HepG2 (cell line): ENCODE results near the gene CUEDC2. TPM values are rescaled to one million over a fixed set of nuclear protein-coding genes. Genes with fewer than 3 reads are reported as not detected.
A peak's percentile ranks its signal among the peaks of the same experiment; 100 is the strongest.

Experiments
- ATF2 ChIP-seq: sonication (generic); formaldehyde crosslinking; IDR thresholded peaks from 2 replicates; pipeline ENCODE4 v1.4.0; 2020; ENCODE audit warnings: missing genetic modification reagents
- BHLHE40 ChIP-seq: IDR thresholded peaks from 2 replicates; pipeline ENCODE4 v1.6.1; 2011; ENCODE audit warnings: low read length, improper control_type of control experiment
- BORCS8-MEF2B ChIP-seq: sonication (generic); formaldehyde crosslinking; IDR thresholded peaks from 2 replicates; pipeline ENCODE4 v1.8.0; 2022; ENCODE audit warnings: mild to moderate bottlenecking, missing genetic modification reagents
- BRCA1 ChIP-seq: sonication (generic); formaldehyde crosslinking; IDR thresholded peaks from 2 replicates; pipeline ENCODE4 v1.4.0; 2020; ENCODE audit warnings: missing genetic modification reagents
- ETV6 ChIP-seq: sonication (generic); formaldehyde crosslinking; conservative IDR thresholded peaks from 2 replicates; pipeline ENCODE4 v1.4.0; 2020; ENCODE audit warnings: missing genetic modification reagents
- GABPB1 ChIP-seq: IDR thresholded peaks from 2 replicates; pipeline ENCODE4 v1.6.1; 2016; ENCODE audit warnings: mild to moderate bottlenecking, missing genetic modification reagents, moderate library complexity, missing compliant biosample characterization
- GMEB1 ChIP-seq: sonication (generic); formaldehyde crosslinking; IDR thresholded peaks from 2 replicates; pipeline ENCODE4 v1.5.1; 2020; ENCODE audit warnings: missing genetic modification reagents, mild to moderate bottlenecking, borderline replicate concordance
- HIVEP1 ChIP-seq: sonication (generic); formaldehyde crosslinking; IDR thresholded peaks from 2 replicates; pipeline ENCODE4 v1.4.0; 2020; ENCODE audit warnings: mild to moderate bottlenecking, missing genetic modification reagents
- KAT7 ChIP-seq: IDR thresholded peaks from 2 replicates; pipeline ENCODE4 v1.6.1; 2018; ENCODE audit warnings: borderline replicate concordance, missing compliant biosample characterization
- KDM4B ChIP-seq: sonication (generic); formaldehyde crosslinking; IDR thresholded peaks from 2 replicates; pipeline ENCODE4 v1.4.0; 2020; ENCODE audit warnings: missing genetic modification reagents
- MYC ChIP-seq: sonication (generic); formaldehyde crosslinking; IDR thresholded peaks from 2 replicates; pipeline ENCODE4 v1.9.0; 2021; ENCODE audit warnings: missing genetic modification reagents, borderline replicate concordance
- NR2F6 ChIP-seq, 2 experiments: IDR thresholded peaks; 2 replicates each; pipeline ENCODE4 v1.6.1; 2016; ENCODE audit warnings: antibody characterized with exemption in 1 of 2, mild to moderate bottlenecking in 1 of 2
- RBFOX2 ChIP-seq: fragments of 200-400 bp; formaldehyde crosslinking; IDR thresholded peaks from 2 replicates; pipeline ENCODE4 v1.6.1; 2017; ENCODE audit warnings: low read depth, mild to moderate bottlenecking, low read length
- RBM39 ChIP-seq: fragments of 200-400 bp; formaldehyde crosslinking; IDR thresholded peaks from one replicate; pipeline ENCODE4 v1.6.1; 2018; ENCODE audit warnings: antibody characterized with exemption, mild to moderate bottlenecking, low read depth, low read length; ENCODE audit not compliant: poor library complexity, severe bottlenecking
- SIN3B ChIP-seq: fragments of 150-350 bp; IDR thresholded peaks from 2 replicates; pipeline ENCODE4 v1.6.1; 2014; ENCODE audit warnings: low read length
- ZFP37 ChIP-seq: sonication (generic); formaldehyde crosslinking; IDR thresholded peaks from 2 replicates; pipeline ENCODE4 v1.4.0; 2020; ENCODE audit warnings: missing genetic modification reagents, borderline replicate concordance
- ZNF260 ChIP-seq: sonication (generic); formaldehyde crosslinking; IDR thresholded peaks from 2 replicates; pipeline ENCODE4 v1.4.0; 2020; ENCODE audit warnings: missing genetic modification reagents, low read depth, mild to moderate bottlenecking, borderline replicate concordance
- ZNF737 ChIP-seq: sonication (generic); formaldehyde crosslinking; IDR thresholded peaks from 2 replicates; pipeline ENCODE4 v1.5.0; 2020; ENCODE audit warnings: missing genetic modification reagents, mild to moderate bottlenecking, borderline replicate concordance
- polyA plus RNA-seq, 8 experiments: library from polyadenylated mRNA; depleted of rRNA in 3 of 8; stranded (reverse) in 7 of 8; unstranded in 1 of 8; fragments of >200 nt; fragmentation: Illumina TruSeq in 4 of 8; extraction: Trizol in 4 of 8; gene quantifications; 2 replicates each; pipeline versions ENCODE4 v1.2.1 to v1.2.3, GENCODE V29; 2011 to 2016; ENCODE audit warnings: low read depth in 4 of 8, missing spikeins in 1 of 8, mixed read lengths in 1 of 8; ENCODE audit not compliant: insufficient read depth in 1 of 8
- total RNA-seq, 5 experiments: library from RNA; depleted of rRNA; stranded (reverse); fragments of >200 nt; fragmentation: Illumina TruSeq; extraction: Trizol; gene quantifications; 2 replicates each; pipeline ENCODE4 v1.2.3, GENCODE V29; 2016; ENCODE audit warnings: low read depth in 1 of 5

The CUEDC2 gene
- total and polyA plus RNA-seq, 2 of the 13 experiments (the other 11 are each of a cell fraction or from before 2014, with no cell fraction given), result 13.1 to 18.4 TPM

GRCh38 chr10:102422545-102423129 is 9.7 kb downstream of the CUEDC2 start (continued):
- TF ChIP-seq RBM39 (no peak), KAT7 (peak; percentile 73; the same call in 1 of the 2 replicates), SIN3B (no peak), ETV6 (CRISPR knock-in tag) (peak; percentile 83), BORCS8-MEF2B (CRISPR knock-in tag) (peak; percentile 89), GMEB1 (CRISPR knock-in tag) (peak; percentile 71; the same call in 1 of the 2 replicates), BHLHE40 (peak; percentile 56; the same call in 1 of the 2 replicates), KDM4B (CRISPR knock-in tag) (peak; percentile 87; the same call in 1 of the 2 replicates), HIVEP1 (peak; percentile 93), ATF2 (0 out of 2 replicates have a peak, but pooled peaks have one; percentile 25), ZNF737 (CRISPR knock-in tag) (0 out of 2 replicates have a peak, but pooled peaks have one; percentile 70), ZFP37 (CRISPR knock-in tag) (peak; percentile 83; the same call in 1 of the 2 replicates), RBFOX2 (peak; percentile 65), BRCA1 (CRISPR knock-in tag) (peak; percentile 77; the same call in 1 of the 2 replicates), MYC (CRISPR knock-in tag) (peak; percentile 97), GABPB1 (peak; percentile 86), ZNF260 (CRISPR knock-in tag) (0 out of 2 replicates have a peak, but pooled peaks have one; percentile 42), NR2F6 (IDR thresholded peaks at IDR 0.05) (no peak), NR2F6 (CRISPR knock-in tag; IDR thresholded peaks at IDR 0.05) (peak; percentile 69)
